Left lobe of liver (tissue), 2 donors: ENCODE data around the gene ITGB1BP2. TPM values are rescaled to one million over a fixed set of nuclear protein-coding genes. Genes with fewer than 3 reads are reported as not detected.
"Not testable (repeated sequence)": the region's sequence is repeated elsewhere in the genome, so short reads cannot be mapped to it uniquely, and the experiment has no call there.

ENCODE experiments used
- ATAC-seq: fragments of 200-7000 bp; cut with Tn5 transposase; one replicate; pipeline ENCODE4 v1.9.1; 2020; ENCODE audit warnings: mild to moderate bottlenecking, moderate library complexity
- DNase-seq: peaks from one replicate; pipeline ENCODE4 v3.0.0-alpha.2; 2020; ENCODE audit warnings: low spot score
- total RNA-seq: library from RNA; stranded (reverse); gene quantifications from one replicate; pipeline ENCODE4 v1.2.1, GENCODE V29; 2021
- donor health status: DM: no; HTN: no; CAD: no; lungs with moderate emphysema.
- donor health status: DM: no; HTN: yes; CAD: no.

The ITGB1BP2 gene
- 1.0 TPM for total RNA-seq

DNA sequence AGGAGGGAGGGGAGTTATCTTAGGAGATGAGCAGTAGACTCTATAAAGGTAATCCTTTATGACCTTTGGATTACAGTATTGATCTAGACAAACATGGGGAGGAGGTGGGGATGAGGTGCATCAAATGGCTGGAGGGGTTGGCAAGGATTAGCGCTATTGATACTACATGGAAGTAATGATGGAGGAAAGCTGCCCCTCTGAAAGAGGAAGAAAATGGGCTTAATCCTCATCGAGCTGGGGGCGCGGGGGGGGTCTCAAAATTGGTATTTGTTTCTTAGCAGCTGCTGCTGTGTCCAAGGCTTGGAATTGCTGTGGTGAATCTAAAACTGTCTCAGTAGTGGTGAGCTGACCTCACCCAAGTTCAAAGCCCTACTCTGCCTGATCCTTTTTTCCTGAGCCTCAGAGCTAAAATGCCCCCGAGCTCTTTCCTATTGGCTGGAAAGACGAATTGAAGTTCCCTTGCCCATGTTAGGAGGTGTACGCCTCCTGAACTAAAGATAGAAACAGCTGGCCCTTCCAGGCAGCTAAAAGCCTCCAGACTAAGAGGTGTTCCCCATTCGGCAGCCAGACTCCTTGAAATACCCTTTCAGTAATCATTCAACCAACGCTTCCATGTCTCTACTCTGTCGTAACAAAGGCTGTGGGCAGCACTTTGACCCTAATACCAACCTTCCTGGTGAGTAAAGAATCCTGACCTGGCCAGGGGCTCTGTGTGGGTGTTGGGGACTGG lies at the start of gene ITGB1BP2:
Gene ITGB1BP2 (plus strand): TSS at position 556 of the 730 bp plus-strand sequence. CDS start 57 bp downstream, at position 613.
- DNase-seq (no peak), ATAC-seq (peak; percentile 76)

DNA sequence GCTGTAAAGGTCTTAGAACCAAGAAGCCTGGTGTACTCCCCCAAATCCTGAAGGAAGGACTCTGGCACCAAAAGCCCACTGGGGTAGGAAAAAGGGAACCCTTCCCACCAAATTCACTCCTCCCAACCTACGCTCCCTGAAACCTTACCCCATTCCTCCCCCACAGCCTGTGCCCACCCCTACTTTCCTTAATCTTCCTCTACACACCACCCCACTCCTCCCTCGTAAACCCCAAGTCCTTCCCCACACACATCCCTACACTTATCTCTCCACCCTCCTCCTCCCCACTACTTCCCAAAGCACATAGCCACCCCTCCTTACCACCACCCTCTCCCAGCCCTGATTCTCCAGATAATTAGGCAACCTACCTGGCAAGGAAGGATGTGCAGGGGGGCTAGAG lies 49.3 kb upstream of the ITGB1BP2 start:
- ATAC-seq (no peak), DNase-seq (no peak)

DNA sequence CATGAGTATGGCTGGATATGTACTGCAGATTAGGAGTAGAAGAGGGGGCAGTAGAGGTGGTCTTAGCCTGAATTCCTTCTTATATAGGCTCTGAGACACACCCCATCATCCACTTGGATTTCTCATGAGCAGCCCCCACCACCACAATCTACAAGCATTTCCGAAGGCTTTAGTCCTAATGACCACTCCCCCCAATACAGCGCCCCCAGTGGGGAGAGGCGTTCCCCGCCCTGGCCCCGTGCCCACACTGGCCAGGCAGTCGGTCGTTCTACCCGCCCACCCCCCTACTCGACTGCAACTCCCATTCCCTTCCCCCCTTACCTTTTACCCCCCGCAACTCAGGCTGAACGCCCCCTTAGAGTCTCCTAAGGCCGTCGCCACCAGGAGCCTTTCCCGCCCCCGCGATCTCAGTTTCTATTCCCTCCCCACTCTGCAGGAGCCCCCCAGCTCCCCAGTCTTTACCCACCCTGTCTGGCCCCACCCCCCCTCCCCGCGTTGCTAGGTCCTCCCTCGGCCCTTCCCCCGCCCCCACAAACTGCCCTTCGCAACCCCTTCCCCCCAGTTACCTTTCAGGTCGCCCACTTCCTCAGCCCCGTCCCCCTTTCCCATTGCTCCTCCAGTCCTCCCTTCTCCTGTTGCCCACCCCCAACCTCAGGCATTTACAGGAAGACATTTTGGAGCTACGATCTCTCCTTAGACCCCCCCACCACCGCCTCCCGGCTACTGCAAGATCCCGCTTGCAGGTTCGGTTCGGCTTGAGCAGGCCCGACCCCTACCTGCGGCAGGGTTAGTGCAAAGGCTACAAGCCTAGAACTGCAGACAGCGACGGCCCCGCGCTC lies 48.1 kb upstream of the ITGB1BP2 start:
- ATAC-seq = no peak
- DNase-seq = no peak

GRCh38 chrX:71254092-71254963 lies 47.2 kb upstream of the ITGB1BP2 start, which contains the start of gene ZMYM3:
Gene ZMYM3 (minus strand): TSS chrX:71254140. CDS start chrX:71253255, 885 bp downstream.
- DNase-seq (peak; percentile 84), ATAC-seq (peak; percentile 91)

DNA sequence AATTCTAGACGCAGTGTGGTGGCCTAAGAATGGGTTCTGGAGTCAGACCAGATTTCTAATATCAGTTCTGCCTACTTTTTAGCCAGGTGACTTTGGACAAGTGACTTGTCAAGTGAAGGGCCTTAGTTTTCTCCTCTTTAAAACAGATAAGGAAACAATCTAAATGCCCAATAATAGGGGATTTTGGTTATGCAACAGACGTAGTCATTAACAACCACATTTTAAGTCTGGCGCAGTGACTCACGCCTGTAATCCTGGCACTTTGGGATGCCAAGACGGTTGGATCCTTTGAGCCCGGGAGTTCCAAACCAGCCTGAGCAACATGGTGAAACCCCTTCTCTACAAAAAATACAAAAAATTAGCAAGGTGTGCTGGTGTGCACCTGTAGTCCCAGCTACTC lies 45.5 kb upstream of the ITGB1BP2 start:
- no peak for DNase-seq
- ATAC-seq = no peak

GRCh38 chrX:71256856-71257255 lies 44.7 kb upstream of the ITGB1BP2 start:
- no peak for ATAC-seq
- DNase-seq = no peak

GRCh38 chrX:71268624-71269023 lies 32.9 kb upstream of the ITGB1BP2 start:
- not testable (repeated sequence) for ATAC-seq, DNase-seq

- DNase-seq (no peak), ATAC-seq (no peak)
These were observed 31.7 kb upstream of the ITGB1BP2 start for GRCh38 chrX:71269801-71270395.

DNA sequence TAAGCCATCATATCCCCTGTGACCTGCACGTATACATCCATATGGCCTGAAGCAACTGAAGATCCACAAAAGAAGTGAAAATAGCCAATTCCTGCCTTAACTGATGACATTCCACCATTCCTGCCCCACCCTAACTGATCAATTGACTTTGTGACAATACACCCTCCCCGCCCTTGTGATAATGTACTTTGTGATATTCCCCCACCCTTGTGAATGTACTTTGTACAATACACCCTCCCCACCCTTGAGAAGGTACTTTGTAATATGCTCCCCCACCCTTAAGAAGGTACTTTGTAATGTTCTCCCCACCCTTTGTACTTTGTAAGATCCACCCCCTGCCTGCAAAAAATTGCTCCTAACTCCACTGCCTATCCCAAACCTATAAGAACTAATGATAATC lies 29.2 kb upstream of the ITGB1BP2 start:
- not testable (repeated sequence) for DNase-seq, ATAC-seq

DNA sequence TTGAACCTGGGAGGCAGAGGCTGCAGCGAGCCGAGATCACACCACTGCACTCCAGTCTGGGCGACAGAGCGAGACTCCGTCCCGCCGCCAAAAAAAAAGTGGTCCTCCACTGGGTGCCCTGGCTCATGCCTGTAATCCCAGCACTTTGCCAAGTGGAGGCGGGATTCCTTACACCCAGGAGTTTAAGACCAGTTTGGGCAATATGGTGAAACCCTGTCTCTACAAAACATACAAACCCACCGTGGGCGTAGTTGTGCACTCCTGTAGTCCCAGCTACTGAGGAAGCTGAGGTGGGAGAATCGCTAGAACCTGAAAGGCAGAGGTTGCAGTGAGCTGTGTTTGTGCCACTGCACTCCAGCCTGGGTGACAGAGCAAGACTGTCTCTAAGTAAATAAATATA lies 20.2 kb upstream of the ITGB1BP2 start:
- not testable (repeated sequence) for ATAC-seq, DNase-seq

GRCh38 chrX:71282514-71283402 lies 18.8 kb upstream of the ITGB1BP2 start:
- no peak for DNase-seq

DNA sequence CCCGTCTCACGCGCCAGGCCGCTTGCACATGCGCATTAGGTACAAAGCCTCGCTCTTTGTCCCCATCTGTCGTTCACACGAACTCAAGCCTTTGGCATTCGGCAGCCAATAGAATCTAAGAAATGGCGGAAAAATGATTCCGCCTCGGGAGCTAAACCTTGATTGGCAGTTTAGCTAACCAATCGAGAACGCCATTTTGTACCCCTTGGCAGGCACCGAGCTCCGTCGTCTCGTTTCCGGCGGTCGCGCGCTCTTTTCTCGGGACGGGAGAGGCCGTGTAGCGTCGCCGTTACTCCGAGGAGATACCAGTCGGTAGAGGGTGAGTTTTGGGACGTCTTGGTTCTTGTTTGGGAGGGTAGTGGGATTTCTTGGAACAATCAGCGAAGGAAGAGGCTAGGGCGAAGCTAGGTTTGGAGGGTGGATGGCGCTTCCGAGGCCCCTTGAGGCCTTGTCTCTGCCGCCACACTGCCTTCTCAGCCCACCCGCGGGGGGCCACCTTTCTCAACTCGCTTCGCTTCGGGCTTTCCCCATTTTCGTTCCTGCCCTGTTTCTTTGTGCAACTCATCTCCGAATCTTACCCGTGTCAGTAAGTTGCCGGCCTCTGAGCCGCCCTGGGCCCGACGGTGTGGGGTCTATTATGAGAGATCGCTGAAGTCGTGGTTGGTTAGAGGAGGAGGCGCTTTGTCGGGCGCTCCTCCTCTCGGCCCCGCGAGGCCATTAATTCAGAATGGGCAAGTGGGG lies 18.0 kb upstream of the ITGB1BP2 start, which contains the start of gene NONO:
Gene NONO (plus strand): TSS at position 233 of the 741 bp plus-strand sequence. CDS start 7,003 bp downstream, outside the sequence.
- peak; percentile 86 for DNase-seq
- peak; percentile 88 for ATAC-seq

More at GRCh38 chrX:71282514-71283402, 18.8 kb upstream of the ITGB1BP2 start:
- ATAC-seq = peak; percentile 69

GRCh38 chrX:71285929-71286328 lies 15.6 kb upstream of the ITGB1BP2 start:
- ATAC-seq = no peak
- no peak for DNase-seq

DNA sequence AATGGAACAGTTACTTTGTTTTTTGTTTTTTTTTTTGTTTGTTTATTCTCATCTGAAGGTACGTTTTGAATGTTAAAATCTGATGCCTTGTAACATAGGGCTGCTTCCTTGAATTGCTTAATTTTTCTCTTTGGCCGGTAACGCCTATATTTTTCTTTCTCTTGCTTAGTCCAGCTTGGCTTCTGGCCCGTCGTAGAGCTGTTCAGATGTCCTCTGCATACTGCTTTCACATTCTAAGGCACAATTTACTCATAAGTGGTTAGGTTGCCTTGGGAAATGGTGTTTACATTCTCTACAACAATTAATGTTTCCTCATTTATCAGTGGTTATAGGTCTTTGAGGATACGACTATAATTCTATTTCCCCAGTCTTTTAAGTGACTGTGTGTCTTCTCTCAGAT lies 10.2 kb upstream of the ITGB1BP2 start:
- peak; percentile 49 for ATAC-seq

DNA sequence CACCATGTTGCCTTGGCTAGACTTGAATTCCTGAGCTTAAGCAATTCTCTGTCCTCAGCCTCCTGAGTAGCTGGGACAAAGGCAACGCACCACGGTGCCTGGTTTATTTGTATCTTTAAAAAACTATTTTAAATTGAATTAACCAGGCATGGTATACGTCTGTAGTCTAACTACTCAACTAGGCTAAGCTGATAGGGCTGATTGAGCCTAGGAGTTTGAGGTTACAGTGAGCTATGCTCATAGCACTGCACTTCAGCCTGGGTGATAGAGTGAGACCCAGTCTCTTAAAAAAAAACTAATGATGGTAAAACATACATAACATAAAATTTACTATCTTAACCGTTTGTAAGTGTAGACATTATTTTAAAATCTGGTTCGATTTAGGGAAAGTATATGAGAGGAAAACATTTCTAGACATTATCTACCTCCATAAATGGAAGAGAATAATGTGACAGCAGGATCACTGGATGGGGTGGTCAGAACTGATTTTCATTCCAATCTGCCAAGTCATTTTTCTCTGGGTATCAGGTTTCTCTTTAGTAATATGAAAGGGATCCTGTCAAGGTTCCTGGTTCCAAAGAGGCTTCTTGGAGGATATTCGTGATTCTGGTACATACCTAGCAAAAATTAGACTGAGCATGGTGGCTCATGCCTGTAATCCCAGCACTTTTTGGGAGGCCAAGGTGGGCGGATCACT lies 8.7 kb upstream of the ITGB1BP2 start:
- DNase-seq = no peak
- no peak for ATAC-seq

More for the DNA sequence above, 10.2 kb upstream of the ITGB1BP2 start:
- DNase-seq = no peak

DNA sequence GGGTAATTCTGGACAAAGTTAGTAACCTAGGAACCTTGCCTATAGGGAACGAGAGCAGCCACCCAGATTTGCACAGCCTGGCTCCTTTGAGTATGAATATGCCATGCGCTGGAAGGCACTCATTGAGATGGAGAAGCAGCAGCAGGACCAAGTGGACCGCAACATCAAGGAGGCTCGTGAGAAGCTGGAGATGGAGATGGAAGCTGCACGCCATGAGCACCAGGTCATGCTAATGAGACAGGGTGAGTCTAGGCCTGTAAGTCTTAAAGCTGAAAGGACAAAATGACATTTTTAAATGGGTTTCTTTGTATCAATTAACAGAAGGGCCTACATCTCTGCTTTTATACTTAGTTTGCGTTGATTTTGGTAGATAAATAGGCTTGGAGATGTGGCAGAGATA lies 4.7 kb upstream of the ITGB1BP2 start:
- DNase-seq (no peak), ATAC-seq (no peak)

DNA sequence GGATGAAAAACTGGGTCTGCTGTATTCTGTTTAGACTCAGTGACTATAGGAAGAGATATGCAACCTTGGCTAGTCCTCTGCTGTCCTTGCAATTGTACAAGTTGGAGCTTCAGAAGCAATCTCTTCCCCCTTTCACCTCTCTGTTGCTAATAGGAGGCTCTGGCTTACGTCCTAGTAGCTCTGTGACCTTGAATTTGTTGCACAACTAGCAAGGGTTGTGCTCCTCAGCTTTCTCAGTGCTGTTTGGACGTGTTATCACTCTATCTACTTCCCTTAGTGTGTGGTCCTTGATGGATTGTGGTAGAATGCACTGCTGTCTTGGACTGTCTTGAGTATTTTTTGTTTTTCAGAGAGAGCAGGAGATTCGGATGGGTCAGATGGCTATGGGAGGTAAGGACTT lies 3.4 kb upstream of the ITGB1BP2 start:
- no peak for ATAC-seq

DNA sequence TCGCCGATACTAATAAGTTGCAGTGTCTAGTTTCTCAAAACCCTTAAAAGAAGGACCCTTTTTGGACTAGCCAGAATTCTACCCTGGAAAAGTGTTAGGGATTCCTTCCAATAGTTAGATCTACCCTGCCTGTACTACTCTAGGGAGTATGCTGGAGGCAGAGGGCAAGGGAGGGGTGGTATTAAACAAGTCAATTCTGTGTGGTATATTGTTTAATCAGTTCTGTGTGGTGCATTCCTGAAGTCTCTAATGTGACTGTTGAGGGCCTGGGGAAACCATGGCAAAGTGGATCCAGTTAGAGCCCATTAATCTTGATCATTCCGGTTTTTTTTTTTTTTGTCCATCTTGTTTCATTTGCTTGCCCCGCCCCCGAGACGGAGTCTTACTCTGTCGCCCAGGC lies 1.5 kb upstream of the ITGB1BP2 start:
- not testable (repeated sequence) for ATAC-seq, DNase-seq

More for the DNA sequence above, 3.4 kb upstream of the ITGB1BP2 start:
- DNase-seq = no peak
